LNCAP (cell line): ENCODE measurements around the gene C22orf23.

ENCODE experiments used
- TF ChIP-seq, protein P1 (sequence below): fragments of 450-650 bp; IDR thresholded peaks from 2 replicates; pipeline ENCODE4 v1.5.1; 2017; ENCODE audit warnings: mild to moderate bottlenecking

Gene C22orf23

DNA sequence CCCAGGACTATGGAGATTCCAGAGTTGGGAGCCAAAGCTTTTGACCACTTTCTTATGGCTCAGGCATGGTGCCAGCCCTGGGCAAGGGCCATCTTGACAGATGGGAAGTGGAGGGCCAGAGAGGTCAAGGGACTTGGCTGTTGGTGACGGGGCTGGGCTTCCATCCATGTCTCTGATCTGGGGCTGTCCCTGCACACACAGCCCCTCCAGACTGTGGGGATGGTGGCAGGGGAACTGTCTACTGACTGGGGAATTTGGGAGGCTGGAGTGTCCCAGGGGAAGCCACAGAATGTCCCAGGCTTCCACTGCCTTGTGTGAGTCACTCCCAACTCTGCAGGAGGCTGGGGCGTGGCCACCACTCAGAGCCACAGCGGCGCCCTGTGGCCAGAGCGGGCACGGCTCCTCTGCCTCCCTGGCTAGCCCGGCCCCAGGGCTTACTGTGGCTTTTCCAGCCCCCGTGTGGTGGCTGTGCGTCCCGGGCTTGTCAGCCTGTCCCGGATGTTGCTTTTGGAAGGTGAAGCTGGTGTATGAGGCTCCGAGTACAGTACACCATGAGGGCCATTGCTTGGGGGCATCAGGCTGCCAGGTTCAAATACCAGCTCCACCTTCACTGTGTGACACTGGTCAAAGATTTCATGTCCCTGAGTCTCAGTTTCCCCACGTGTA lies 19.6 kb downstream of the C22orf23 start:
- TF ChIP-seq, protein P1, sequence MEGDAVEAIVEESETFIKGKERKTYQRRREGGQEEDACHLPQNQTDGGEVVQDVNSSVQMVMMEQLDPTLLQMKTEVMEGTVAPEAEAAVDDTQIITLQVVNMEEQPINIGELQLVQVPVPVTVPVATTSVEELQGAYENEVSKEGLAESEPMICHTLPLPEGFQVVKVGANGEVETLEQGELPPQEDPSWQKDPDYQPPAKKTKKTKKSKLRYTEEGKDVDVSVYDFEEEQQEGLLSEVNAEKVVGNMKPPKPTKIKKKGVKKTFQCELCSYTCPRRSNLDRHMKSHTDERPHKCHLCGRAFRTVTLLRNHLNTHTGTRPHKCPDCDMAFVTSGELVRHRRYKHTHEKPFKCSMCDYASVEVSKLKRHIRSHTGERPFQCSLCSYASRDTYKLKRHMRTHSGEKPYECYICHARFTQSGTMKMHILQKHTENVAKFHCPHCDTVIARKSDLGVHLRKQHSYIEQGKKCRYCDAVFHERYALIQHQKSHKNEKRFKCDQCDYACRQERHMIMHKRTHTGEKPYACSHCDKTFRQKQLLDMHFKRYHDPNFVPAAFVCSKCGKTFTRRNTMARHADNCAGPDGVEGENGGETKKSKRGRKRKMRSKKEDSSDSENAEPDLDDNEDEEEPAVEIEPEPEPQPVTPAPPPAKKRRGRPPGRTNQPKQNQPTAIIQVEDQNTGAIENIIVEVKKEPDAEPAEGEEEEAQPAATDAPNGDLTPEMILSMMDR = peak; percentile 99

DNA sequence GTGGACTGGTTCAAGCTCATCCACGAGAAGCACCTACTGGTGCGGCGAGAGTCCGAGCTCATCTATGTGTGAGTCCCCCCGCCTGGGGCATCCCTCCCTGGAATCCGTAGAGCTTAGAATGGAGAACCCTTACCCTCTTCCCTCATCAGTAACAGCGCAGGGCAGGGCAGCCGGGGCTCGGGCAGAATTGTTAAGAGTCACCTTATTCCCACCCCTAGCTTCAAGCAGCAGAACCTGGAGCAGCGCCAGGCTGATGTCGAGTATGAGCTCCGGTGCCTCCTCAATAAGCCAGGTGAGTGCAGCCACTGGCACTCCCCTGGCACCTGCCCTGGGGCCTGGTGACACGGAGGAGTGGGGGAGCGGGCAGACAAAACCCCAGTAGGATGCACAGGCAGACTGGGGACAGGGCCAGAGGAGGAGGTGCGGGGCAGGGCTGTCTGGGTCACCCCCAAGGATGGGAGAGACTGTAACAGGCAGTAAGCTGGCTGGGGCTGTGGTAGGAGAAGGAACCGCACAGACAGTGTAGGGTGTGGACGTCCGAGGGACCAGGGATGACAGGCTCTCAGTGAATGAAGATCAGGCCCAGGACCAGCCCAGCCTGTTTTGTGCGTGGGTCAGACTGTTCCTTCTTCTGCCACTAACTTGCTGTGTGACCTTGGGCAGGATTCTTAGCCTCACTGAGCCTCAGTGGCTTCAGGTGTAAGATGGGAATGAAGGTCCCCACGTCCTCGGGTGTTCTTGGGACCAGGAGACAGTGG lies 20.4 kb downstream of the C22orf23 start:
- TF ChIP-seq, protein P1 = no peak

DNA sequence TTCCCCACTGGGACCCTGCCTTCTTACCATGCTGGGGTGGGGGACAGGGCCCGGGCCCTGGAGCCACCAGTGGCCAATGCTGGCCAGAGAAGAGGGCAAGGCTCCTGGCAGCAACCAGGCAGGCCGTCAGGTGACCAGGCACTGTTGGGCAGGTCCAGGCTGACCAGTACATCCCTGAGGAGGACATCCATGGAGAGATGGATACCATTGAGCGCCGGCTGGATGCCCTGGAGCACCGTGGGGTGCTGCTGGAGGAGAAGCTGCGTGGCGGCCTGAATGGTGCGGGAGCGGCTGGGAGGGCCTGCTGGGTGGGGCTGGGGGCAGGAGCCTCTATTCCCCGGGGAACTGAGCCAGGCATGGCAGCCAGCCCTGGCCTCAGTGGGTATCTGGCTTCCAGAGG lies 21.0 kb downstream of the C22orf23 start:
- TF ChIP-seq, protein P1 = no peak

DNA sequence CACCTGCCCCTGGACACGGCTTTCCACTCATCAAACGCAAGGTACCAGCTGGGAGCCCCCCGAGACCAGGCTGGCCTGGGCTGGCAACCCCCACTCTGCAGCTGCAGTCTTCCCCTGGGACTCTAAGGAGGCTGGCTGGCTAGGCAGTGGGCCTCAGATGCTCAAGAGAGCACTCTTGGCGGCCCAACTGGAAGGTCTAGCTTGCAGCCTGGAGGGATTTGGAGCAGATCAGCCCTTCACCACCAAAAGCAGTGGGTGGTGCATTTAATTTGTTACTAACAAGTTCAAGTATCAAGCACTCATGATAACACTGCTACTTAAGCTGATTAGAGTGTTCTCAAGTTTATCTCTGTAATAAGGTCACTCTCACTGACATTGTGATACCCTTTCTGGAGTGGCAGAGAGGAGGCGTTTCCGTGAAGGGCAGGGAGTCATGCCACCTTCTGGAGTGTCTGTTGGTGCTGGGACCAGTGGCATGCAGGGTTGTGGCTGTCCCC lies 21.5 kb downstream of the C22orf23 start:
- TF ChIP-seq, protein P1 = no peak

DNA sequence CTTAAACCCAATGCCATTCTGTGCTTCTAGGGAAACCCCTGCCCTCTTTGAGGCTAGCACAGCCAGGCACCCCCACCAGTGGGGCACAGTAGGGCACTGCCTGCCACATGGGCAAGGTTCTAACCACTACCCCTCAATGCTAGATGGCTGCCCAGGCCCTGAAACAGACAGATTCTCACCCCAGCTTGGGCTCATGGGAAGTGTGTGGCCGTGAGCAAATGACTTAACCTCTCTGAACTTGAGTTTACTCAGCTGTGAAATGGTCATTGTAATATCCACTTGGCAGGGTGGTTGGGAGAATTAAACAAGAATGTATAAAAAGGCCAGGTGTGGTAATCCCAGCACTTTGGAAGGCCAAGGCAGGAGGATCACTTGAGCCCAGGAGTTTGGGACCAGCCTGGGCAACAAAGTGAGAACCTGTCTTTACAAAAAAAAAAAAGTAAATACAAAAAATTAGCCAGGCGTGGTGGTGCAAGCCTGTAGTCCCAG lies 22.4 kb downstream of the C22orf23 start:
- TF ChIP-seq, protein P1 = no peak

DNA sequence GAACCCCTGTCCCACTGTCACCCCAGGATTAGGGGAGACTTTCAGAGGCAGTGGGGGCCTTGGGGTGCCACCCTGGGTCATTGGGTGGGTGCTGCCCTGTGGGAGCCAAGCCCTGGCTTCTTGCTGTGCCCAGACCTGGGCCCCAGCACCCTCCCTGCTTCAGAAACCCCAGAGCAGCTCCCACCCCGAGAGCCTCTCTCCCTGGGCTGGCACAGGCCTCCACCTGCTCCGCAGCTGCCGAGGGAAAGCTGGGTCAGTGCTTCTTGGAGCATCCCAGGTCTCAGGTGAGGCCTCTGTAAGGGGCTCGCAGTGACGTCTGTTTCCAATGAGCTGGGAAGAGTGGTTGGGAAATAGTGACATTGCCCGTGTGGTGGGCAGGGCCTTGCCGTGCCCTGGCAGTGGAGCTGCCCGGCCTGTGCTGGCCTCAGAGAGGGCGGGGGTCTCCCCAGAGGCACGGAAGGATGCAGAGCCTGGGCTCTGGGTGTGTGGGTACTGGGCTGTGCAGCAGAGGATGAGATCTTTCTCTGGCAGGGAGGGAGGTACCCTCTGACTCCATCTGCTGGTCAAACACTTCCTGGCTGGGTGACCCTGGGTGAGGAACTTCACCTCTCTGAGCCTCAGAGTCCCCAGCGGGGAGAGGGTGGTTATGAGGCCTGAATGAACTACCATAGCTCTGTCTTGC lies 23.0 kb downstream of the C22orf23 start:
- TF ChIP-seq, protein P1 = peak; percentile 44; the same call in 1 of the 2 replicates

DNA sequence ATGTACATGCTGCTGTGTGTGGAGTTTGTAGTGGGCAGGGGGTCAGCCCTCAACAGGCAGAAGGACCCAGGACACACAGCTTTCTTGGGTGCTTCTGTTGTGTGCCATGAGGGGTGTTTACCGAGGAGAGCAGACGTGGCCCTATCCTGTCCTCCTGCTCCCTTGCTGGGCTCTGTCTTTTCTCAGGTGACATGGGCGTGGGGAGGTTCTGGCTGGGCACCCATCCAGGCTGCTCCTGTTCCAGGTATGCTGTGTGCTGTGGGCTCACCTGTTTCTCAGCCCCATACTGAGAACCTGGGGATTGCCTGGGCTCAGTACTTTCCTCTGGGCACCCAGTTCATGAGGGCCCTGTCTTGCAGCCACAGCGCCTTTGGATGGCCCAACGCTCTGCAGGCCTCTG lies 24.0 kb downstream of the C22orf23 start:
- TF ChIP-seq, protein P1 = no peak
